K562 (cell line): ENCODE measurements around the gene ADAM10. TPM values are rescaled to one million over a fixed set of nuclear protein-coding genes. Genes with fewer than 3 reads are reported as not detected.

Experiments
- ATAC-seq: fragments of 200-7000 bp; cut with Tn5 transposase; 3 replicates; pipeline ENCODE4 v1.9.1; 2020; ENCODE audit warnings: moderate library complexity
- BruUV-seq: library from RNA; stranded (reverse); fragments of 400-500 nt; replicated peaks from 2 replicates; lab custom pipeline; 2021; lab: Mats Ljungman, UMichigan
- CTCF ChIA-PET: fragments of 300-600 bp; formaldehyde crosslinking; extraction: SDS; loops from one replicate; lab custom pipeline; 2021; ENCODE audit warnings: low intra/inter-chr PET ratio; lab: Yijun Ruan, JAX
- POLR2A ChIA-PET: fragments of 300-600, 350-650 bp; sonication (Branson Sonifier 250); formaldehyde crosslinking; extraction: SDS; loops from one replicate; lab custom pipeline; 2021; ENCODE audit warnings: antibody characterized with exemption, inconsistent platforms; lab: Yijun Ruan, JAX
- DNase-seq, 4 experiments: peaks; one replicate each; pipeline versions ENCODE4 v3.0.0 to v3.0.0-alpha.2; 2011 to 2018; ENCODE audit warnings: low spot score in 3 of 4, mixed read lengths in 3 of 4; ENCODE audit errors: extremely low read depth in 1 of 4
- FAIRE-seq: peaks from 2 replicates; lab custom pipeline; 2011; peaks lifted over from hg19 to GRCh38; lab: Jason Lieb, UNC
- H2AFZ ChIP-seq: 2 replicates; pipeline ENCODE4 v1.6.0; 2011; ENCODE audit warnings: low read depth, low read length, control low read depth, inconsistent platforms
- H3K27ac ChIP-seq: fragments of 200-600 bp; 3 replicates; pipeline ENCODE4 v1.8.0; 2011; ENCODE audit warnings: low read depth, mild to moderate bottlenecking, control low read depth, inconsistent platforms, low read length, moderate library complexity, mixed read lengths; ENCODE audit errors: extremely low read depth
- H3K27me3 ChIP-seq, 2 experiments: fragments of 300-600 bp in 1 of 2; 2 replicates in 1 of 2; 3 replicates in 1 of 2; pipeline versions ENCODE4 v1.6.0 to v1.8.0; 2011; ENCODE audit warnings: inconsistent platforms in 2 of 2, low read length in 2 of 2, mild to moderate bottlenecking in 1 of 2, mixed read lengths in 1 of 2, moderate library complexity in 1 of 2; ENCODE audit not compliant: control insufficient read depth in 2 of 2, insufficient read depth in 2 of 2
- H3K36me3 ChIP-seq: fragments of 300-600 bp; 3 replicates; pipeline ENCODE4 v1.8.0; 2011; ENCODE audit warnings: mild to moderate bottlenecking, low read length, inconsistent platforms; ENCODE audit not compliant: control insufficient read depth, insufficient read depth
- H3K4me1 ChIP-seq, 2 experiments: fragments of 200-600 bp in 1 of 2; replicated peaks in 1 of 2; 2 replicates in 1 of 2; 3 replicates in 1 of 2; pipeline versions ENCODE4 v1.5.1 to v1.8.0; 2011; ENCODE audit warnings: inconsistent platforms in 2 of 2, low read length in 2 of 2, mild to moderate bottlenecking in 1 of 2, mixed read lengths in 1 of 2, moderate library complexity in 1 of 2; ENCODE audit not compliant: control insufficient read depth in 2 of 2, insufficient read depth in 2 of 2
- H3K4me2 ChIP-seq: 2 replicates; pipeline ENCODE4 v1.6.1; 2011; ENCODE audit warnings: low read length, control low read depth, inconsistent platforms, mixed read lengths; ENCODE audit not compliant: insufficient read depth
- H3K4me3 ChIP-seq: fragments of 200-600 bp; sonication (generic), shearing (Covaris generic); 2 replicates; pipeline ENCODE4 v1.5.1; 2016; ENCODE audit warnings: control low read depth, inconsistent platforms
- H3K79me2 ChIP-seq: fragments of 200-600 bp; 3 replicates; pipeline ENCODE4 v1.8.0; 2011; ENCODE audit warnings: low read length, inconsistent platforms; ENCODE audit not compliant: control insufficient read depth, insufficient read depth
- H3K9ac ChIP-seq, 2 experiments: 2 replicates each; pipeline versions ENCODE4 v1.6.0 to v1.6.1; 2011; ENCODE audit warnings: low read depth in 2 of 2, low read length in 2 of 2, control low read depth in 1 of 2, inconsistent platforms in 1 of 2, mild to moderate bottlenecking in 1 of 2, mixed read lengths in 1 of 2; ENCODE audit not compliant: insufficient read depth in 1 of 2
- H3K9me1 ChIP-seq: one replicate; pipeline ENCODE4 v1.6.0; 2011; ENCODE audit warnings: inconsistent platforms, mild to moderate bottlenecking, low read length, moderate library complexity; ENCODE audit not compliant: control insufficient read depth, insufficient read depth
- H3K9me3 ChIP-seq: replicated peaks from 2 replicates; pipeline ENCODE4 v1.5.1; 2011; ENCODE audit warnings: low read depth, low read length, inconsistent platforms; ENCODE audit not compliant: control insufficient read depth, insufficient read depth
- H4K20me1 ChIP-seq: replicated peaks from 2 replicates; pipeline ENCODE4 v1.6.1; 2011; ENCODE audit warnings: low read length, inconsistent platforms, mixed read lengths; ENCODE audit not compliant: control insufficient read depth, insufficient read depth
- JUND ChIP-seq, 2 experiments: IDR thresholded peaks; 2 replicates in 1 of 2; 3 replicates in 1 of 2; pipeline ENCODE4 v1.6.1; 2011; ENCODE audit warnings: borderline replicate concordance in 2 of 2, low read depth in 2 of 2, low read length in 2 of 2, improper control_type of control experiment in 1 of 2, missing biosample characterization in 1 of 2, missing genetic modification characterization in 1 of 2, missing genetic modification reagents in 1 of 2
- PBX2 ChIP-seq, 2 experiments: IDR thresholded peaks in 1 of 2; conservative IDR thresholded peaks in 1 of 2; 2 replicates each; pipeline ENCODE4 v1.6.1; 2016; ENCODE audit warnings: low read depth in 2 of 2, mild to moderate bottlenecking in 1 of 2, missing compliant biosample characterization in 1 of 2, missing genetic modification characterization in 1 of 2, moderate library complexity in 1 of 2
- RBM39 ChIP-seq: fragments of 200-400 bp; formaldehyde crosslinking; optimal IDR thresholded peaks from 2 replicates; pipeline ENCODE3; 2018; ENCODE audit warnings: low read depth, low read length
- ZC3H11A ChIP-seq: IDR thresholded peaks from 2 replicates; pipeline ENCODE4 v1.6.1; 2012; ENCODE audit warnings: low read depth, low read length, improper control_type of control experiment
- ZNF280B ChIP-seq: fragments of 250-450 bp; sonication (Bioruptor Pico); IDR thresholded peaks from 2 replicates; pipeline ENCODE4 v1.5.1; 2021; ENCODE audit warnings: mild to moderate bottlenecking
- WGBS: fragments of 100-300 bp; shearing (Covaris generic); methylation state at CpG from one replicate; pipeline ENCODE4 v1.1.6; 2016; ENCODE audit warnings: low coverage, mixed read lengths; ENCODE audit not compliant: insufficient coverage; ENCODE audit errors: missing lambda C conversion rate; 5-methylcytosine and 5-hydroxymethylcytosine counted together
- in situ Hi-C: fragments of 300-500 bp; cut with MboI; formaldehyde crosslinking; loops from 4 replicates; pipeline ENCODE4 v1.15.0; 2018; ENCODE audit warnings: inconsistent platforms, mixed read lengths
- intact Hi-C: fragments of 100-400 bp; cut with micrococcal nuclease; formaldehyde crosslinking; loops from 2 replicates; pipeline ENCODE4 v1.14.2; 2022
- polyA plus RNA-seq, 8 experiments: library from polyadenylated mRNA; depleted of rRNA in 4 of 8; stranded (reverse) in 5 of 8; unstranded in 3 of 8; fragments of >200 nt; fragmentation: Nextera tagmentation in 2 of 8; fragmentation: Illumina TruSeq in 1 of 8; extraction: Ambion mirVana in 2 of 8; extraction: Trizol in 1 of 8; gene quantifications; 2 replicates each; pipeline versions ENCODE4 v1.2.1 to v1.2.3, GENCODE V29; 2011 to 2014; ENCODE audit warnings: inconsistent platforms in 1 of 8, missing spikeins in 1 of 8
- total RNA-seq, 7 experiments: library from RNA; depleted of rRNA in 6 of 7; stranded (reverse); fragments of >200 nt in 6 of 7; fragmentation: Illumina TruSeq in 2 of 7; extraction: Trizol in 2 of 7; gene quantifications; 2 replicates each; pipeline versions ENCODE4 v1.2.1 to v1.2.3, GENCODE V29; 2011 to 2021; ENCODE audit warnings: low replicate concordance in 1 of 7

Gene ADAM10
- total and polyA plus RNA-seq, 9 of the 15 experiments (the other 6 are each of a cell fraction or from before 2014, with no cell fraction given), result 11.9 to 152 (median 57.3) TPM

- H3K4me2 ChIP-seq, result no peak overlapping the region
- ATAC-seq (no peak), FAIRE-seq (no peak), DNase-seq (no peak)
- 58% methylated on average over 1 of the region's 1 CpG for WGBS
- no peak overlapping the region for H3K9ac ChIP-seq
- no peak overlapping the region for H3K4me3 ChIP-seq
- H3K27me3 ChIP-seq, result no peaks in the 10 kb centered on the region
- H3K27ac ChIP-seq, result no peak overlapping the region
- intact Hi-C loops, result no loop called here
- no TSS peak for BruUV-seq
- no peak overlapping the region for H2AFZ ChIP-seq
- H3K36me3 ChIP-seq, result peaks cover 20% of the 10 kb centered on the region; the same call in 2 of the 3 replicates
- no peaks in the 10 kb centered on the region for H3K9me1 ChIP-seq
- ChIA-PET CTCF (no interaction called here), POLR2A (no interaction called here)
- no peaks in the 10 kb centered on the region for H3K79me2 ChIP-seq
- peaks cover 0 to 5% of the 10 kb centered on the region in 2 experiments; a peak in 1 of 5 replicates for H3K4me1 ChIP-seq
- no peaks in the 10 kb centered on the region for H3K9me3 ChIP-seq
- in situ Hi-C loops, result no loop called here
- H4K20me1 ChIP-seq, result no peaks in the 10 kb centered on the region
- TF ChIP-seq JUND (IDR thresholded peaks at IDR 0.05; ENCODE audit: borderline replicate concordance, low read depth, low read length), result no peak
- TF ChIP-seq JUND (tag; IDR thresholded peaks at IDR 0.05; ENCODE audit: borderline replicate concordance, low read depth, low read length), result no peak
- TF ChIP-seq ZNF280B (CRISPR knock-in tag), result no peak
- TF ChIP-seq, all 486 proteins: peak for 0
Measured at GRCh38 chr15:58593870-58594269, 155.6 kb downstream of the ADAM10 start.

GRCh38 chr15:58590926-58591325, 158.6 kb downstream of the ADAM10 start:
- Histone ChIP-seq H3K9me1 (no peaks in the 10 kb centered on the region), H3K9me3 (no peaks in the 10 kb centered on the region), H3K36me3 (peaks cover 5% of the 10 kb centered on the region; the same call in 1 of the 3 replicates), H2AFZ (no peak overlapping the region), H4K20me1 (no peaks in the 10 kb centered on the region), H3K4me2 (no peak overlapping the region), H3K4me1 (peaks cover 5 to 6% of the 10 kb centered on the region in 2 experiments; a peak in 2 of 5 replicates), H3K9ac (no peak overlapping the region), H3K27ac (no peak overlapping the region), H3K4me3 (no peak overlapping the region), H3K27me3 (no peaks in the 10 kb centered on the region), H3K79me2 (no peaks in the 10 kb centered on the region)
- in situ Hi-C loops (no loop called here), intact Hi-C loops (no loop called here)
- ChIA-PET POLR2A (interaction anchor here (0.6 to 1.3 kb wide), 3 partner anchors 55 to 270 kb away, joined by 3 read pairs; no protein-coding TSS in a partner anchor), CTCF (no interaction called here)
- no TSS peak for BruUV-seq
- WGBS, result 13% methylated on average over 1 of the region's 1 CpG
- ATAC-seq (no peak), FAIRE-seq (no peak), DNase-seq (no peak)
- no peak for TF ChIP-seq ZC3H11A
- TF ChIP-seq PBX2 (CRISPR knock-in tag; IDR thresholded peaks at IDR 0.05; ENCODE audit: low read depth), result no peak
- 0 out of 2 replicates have a peak, but pooled peaks have one; percentile 8 for TF ChIP-seq PBX2 (tag; conservative IDR thresholded peaks at IDR 0.05; ENCODE audit: low read depth)
- TF ChIP-seq RBM39, result no peak
